Measurements from ENCODE around the gene TFEB. TPM values are rescaled to one million over a fixed set of nuclear protein-coding genes. Genes with fewer than 3 reads are reported as not detected.

Gene TFEB
- total and polyA plus RNA-seq, 4 donors = 10.4 to 35.2 (median 24.7) TPM

DNA sequence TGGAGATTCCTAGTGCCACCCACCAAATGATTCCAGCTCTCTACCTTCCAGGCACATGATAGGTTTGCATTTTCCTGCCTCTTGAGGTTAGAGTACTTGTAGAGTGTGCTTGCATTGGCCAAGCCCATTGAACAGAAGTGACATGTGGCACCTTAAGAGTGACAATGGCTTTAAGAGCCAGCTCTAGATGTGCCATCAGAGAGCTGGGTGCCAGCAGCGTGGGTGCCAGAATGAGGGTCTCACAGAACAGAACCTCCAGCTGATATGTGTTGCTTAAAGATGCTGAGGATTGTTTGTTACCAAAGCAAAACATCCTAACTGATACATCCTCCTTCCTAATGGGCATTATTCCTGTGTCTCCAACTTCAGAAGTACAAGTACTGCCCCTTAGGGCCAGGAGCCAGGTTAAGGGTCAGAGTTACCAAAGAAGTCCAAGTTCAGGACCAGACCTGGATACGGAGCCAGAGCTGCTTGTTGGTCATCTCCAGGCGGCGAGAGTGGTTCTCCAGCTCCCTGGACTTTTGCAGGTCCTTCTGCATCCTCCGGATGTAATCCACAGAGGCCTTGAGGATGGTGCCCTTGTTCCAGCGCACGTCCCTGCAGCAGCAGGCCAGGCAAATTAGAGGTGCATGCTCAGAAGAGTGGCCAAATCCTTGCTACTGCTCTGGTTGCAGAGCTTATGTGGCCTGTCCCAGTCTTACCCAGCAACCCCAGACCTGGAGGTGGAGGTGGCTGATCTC lies 49.6 kb downstream of the TFEB start:
- DNase-seq (ENCODE audit: low read depth in 4 of 6, low spot score in 6 of 6) = no peak
- H3K4me3 ChIP-seq (ENCODE audit: low read depth, low read length) = no peak overlapping the region
- H3K4me1 ChIP-seq (ENCODE audit: control insufficient read depth, insufficient read depth, low read length) = peaks cover 24% of the 10 kb centered on the region
- no peak overlapping the region for H3K27ac ChIP-seq (ENCODE audit: low read depth, low read length)
- peaks cover 2% of the 10 kb centered on the region for H3K27me3 ChIP-seq (ENCODE audit: control insufficient read depth, insufficient read depth, low read length)
- no peaks in the 10 kb centered on the region for H3K9me3 ChIP-seq (ENCODE audit: control insufficient read depth, insufficient read depth, low read length)
- peaks cover 37% of the 10 kb centered on the region for H3K36me3 ChIP-seq (ENCODE audit: control insufficient read depth, insufficient read depth, low read length)
- WGBS (ENCODE audit: insufficient coverage) = 90% methylated on average over 6 of the region's 7 CpGs

GRCh38 chr6:41684311-41685180 lies 50.9 kb downstream of the TFEB start:
- no peak overlapping the region for H3K4me3 ChIP-seq (ENCODE audit: low read depth, low read length)
- H3K4me1 ChIP-seq (ENCODE audit: control insufficient read depth, insufficient read depth, low read length) = peaks cover 24% of the 10 kb centered on the region
- 81% methylated on average over 24 of the region's 25 CpGs for WGBS (ENCODE audit: insufficient coverage)
- DNase-seq (ENCODE audit: low read depth in 4 of 6, low spot score in 6 of 6) = no peak
- peaks cover 32% of the 10 kb centered on the region for H3K36me3 ChIP-seq (ENCODE audit: control insufficient read depth, insufficient read depth, low read length)
- no peaks in the 10 kb centered on the region for H3K9me3 ChIP-seq (ENCODE audit: control insufficient read depth, insufficient read depth, low read length)
- H3K27ac ChIP-seq (ENCODE audit: low read depth, low read length) = no peak overlapping the region
- H3K27me3 ChIP-seq (ENCODE audit: control insufficient read depth, insufficient read depth, low read length) = peaks cover 2% of the 10 kb centered on the region

- DNase-seq (ENCODE audit: low read depth in 4 of 6, low spot score in 6 of 6) = peak in 4 of 6 donors; percentile 72 to 93 (median 82)
- Histone ChIP-seq H3K4me1 (ENCODE audit: control insufficient read depth, insufficient read depth, low read length) (peaks cover 24% of the 10 kb centered on the region), H3K9me3 (ENCODE audit: control insufficient read depth, insufficient read depth, low read length) (no peaks in the 10 kb centered on the region), H3K4me3 (ENCODE audit: low read depth, low read length) (peak overlapping the region; percentile 26), H3K27ac (ENCODE audit: low read depth, low read length) (no peak overlapping the region), H3K27me3 (ENCODE audit: control insufficient read depth, insufficient read depth, low read length) (no peaks in the 10 kb centered on the region), H3K36me3 (ENCODE audit: control insufficient read depth, insufficient read depth, low read length) (peaks cover 28% of the 10 kb centered on the region)
- WGBS (ENCODE audit: insufficient coverage) = 5% methylated on average over 34 of the region's 38 CpGs
Measured at GRCh38 chr6:41683523-41684310, 51.7 kb downstream of the TFEB start.

- Histone ChIP-seq H3K4me1 (ENCODE audit: control insufficient read depth, insufficient read depth, low read length) (peaks cover 24% of the 10 kb centered on the region), H3K36me3 (ENCODE audit: control insufficient read depth, insufficient read depth, low read length) (peaks cover 23% of the 10 kb centered on the region), H3K9me3 (ENCODE audit: control insufficient read depth, insufficient read depth, low read length) (no peaks in the 10 kb centered on the region), H3K27me3 (ENCODE audit: control insufficient read depth, insufficient read depth, low read length) (no peaks in the 10 kb centered on the region), H3K27ac (ENCODE audit: low read depth, low read length) (no peak overlapping the region), H3K4me3 (ENCODE audit: low read depth, low read length) (peak overlapping the region; percentile 26)
- WGBS (ENCODE audit: insufficient coverage) = 5% methylated on average over 18 of the region's 18 CpGs
- DNase-seq (ENCODE audit: low read depth in 4 of 6, low spot score in 6 of 6) = no peak
Measured at GRCh38 chr6:41683273-41683522, 52.2 kb downstream of the TFEB start.

- no peak overlapping the region for H3K27ac ChIP-seq (ENCODE audit: low read depth, low read length)
- H3K36me3 ChIP-seq (ENCODE audit: control insufficient read depth, insufficient read depth, low read length) = peaks cover 19% of the 10 kb centered on the region
- no peaks in the 10 kb centered on the region for H3K9me3 ChIP-seq (ENCODE audit: control insufficient read depth, insufficient read depth, low read length)
- 35% methylated on average over 27 of the region's 31 CpGs for WGBS (ENCODE audit: insufficient coverage)
- no peaks in the 10 kb centered on the region for H3K27me3 ChIP-seq (ENCODE audit: control insufficient read depth, insufficient read depth, low read length)
- peak in 2 of 6 donors; percentile 40 to 50 for DNase-seq (ENCODE audit: low read depth in 4 of 6, low spot score in 6 of 6)
- peak overlapping the region; percentile 26 for H3K4me3 ChIP-seq (ENCODE audit: low read depth, low read length)
- peaks cover 25% of the 10 kb centered on the region for H3K4me1 ChIP-seq (ENCODE audit: control insufficient read depth, insufficient read depth, low read length)
Measured at GRCh38 chr6:41682497-41683272, 52.7 kb downstream of the TFEB start.

DNA sequence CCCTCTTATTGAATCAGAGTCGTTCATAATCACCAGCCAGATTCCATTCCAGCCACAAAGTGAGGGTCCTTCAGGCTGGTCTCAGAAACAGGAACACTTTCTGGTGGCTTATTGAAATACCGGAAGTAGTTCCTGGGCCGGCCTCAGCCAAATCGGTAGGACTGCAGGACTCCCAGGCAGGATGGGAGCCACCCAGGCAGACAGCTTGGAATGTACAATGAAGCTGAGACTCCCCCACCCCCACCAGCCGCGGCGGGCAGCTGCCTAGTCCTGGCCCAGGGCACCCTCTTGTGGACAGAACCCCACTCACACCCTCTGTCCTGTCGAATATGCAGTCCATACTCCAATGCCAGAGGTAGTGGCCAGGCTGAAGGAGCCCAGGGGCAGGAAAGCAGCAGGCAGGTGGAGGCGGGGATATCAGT lies 53.3 kb downstream of the TFEB start:
- Histone ChIP-seq H3K36me3 (ENCODE audit: control insufficient read depth, insufficient read depth, low read length) (peaks cover 16% of the 10 kb centered on the region), H3K27ac (ENCODE audit: low read depth, low read length) (no peak overlapping the region), H3K27me3 (ENCODE audit: control insufficient read depth, insufficient read depth, low read length) (no peaks in the 10 kb centered on the region), H3K4me1 (ENCODE audit: control insufficient read depth, insufficient read depth, low read length) (peaks cover 31% of the 10 kb centered on the region), H3K9me3 (ENCODE audit: control insufficient read depth, insufficient read depth, low read length) (no peaks in the 10 kb centered on the region), H3K4me3 (ENCODE audit: low read depth, low read length) (no peak overlapping the region)
- WGBS (ENCODE audit: insufficient coverage) = 9% methylated on average over 4 of the region's 9 CpGs
- peak; percentile 63 to 94 (median 74) for DNase-seq (ENCODE audit: low read depth in 4 of 6, low spot score in 6 of 6)

GRCh38 chr6:41680182-41680965 lies 55.0 kb downstream of the TFEB start:
- Histone ChIP-seq H3K27ac (ENCODE audit: low read depth, low read length) (no peak overlapping the region), H3K4me3 (ENCODE audit: low read depth, low read length) (no peak overlapping the region), H3K9me3 (ENCODE audit: control insufficient read depth, insufficient read depth, low read length) (no peaks in the 10 kb centered on the region), H3K27me3 (ENCODE audit: control insufficient read depth, insufficient read depth, low read length) (no peaks in the 10 kb centered on the region), H3K4me1 (ENCODE audit: control insufficient read depth, insufficient read depth, low read length) (peaks cover 31% of the 10 kb centered on the region), H3K36me3 (ENCODE audit: control insufficient read depth, insufficient read depth, low read length) (peaks cover 12% of the 10 kb centered on the region)
- WGBS (ENCODE audit: insufficient coverage) = 67% methylated on average over 8 of the region's 11 CpGs
- DNase-seq (ENCODE audit: low read depth in 4 of 6, low spot score in 6 of 6) = no peak

DNA sequence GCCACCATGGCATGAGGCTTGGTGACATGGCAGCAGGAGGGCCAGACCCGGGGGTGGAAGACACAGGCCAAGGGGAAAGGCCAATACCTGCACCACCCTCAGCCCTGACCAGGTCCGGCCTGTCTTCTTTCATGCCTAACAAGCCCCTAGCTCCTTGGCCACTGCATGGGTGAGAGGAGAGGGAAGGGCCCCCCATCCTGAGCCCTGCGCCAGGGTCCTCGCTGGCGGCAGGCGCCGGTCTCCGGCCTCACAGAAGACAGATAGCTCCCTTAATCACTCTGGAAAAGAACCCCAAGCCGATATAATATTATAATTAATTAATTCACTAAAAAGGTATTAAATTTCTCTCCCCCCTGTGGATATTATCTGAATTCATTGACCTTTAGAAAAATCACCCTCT lies 55.7 kb downstream of the TFEB start:
- H3K4me1 ChIP-seq (ENCODE audit: control insufficient read depth, insufficient read depth, low read length) = peaks cover 35% of the 10 kb centered on the region
- DNase-seq (ENCODE audit: low read depth in 4 of 6, low spot score in 6 of 6) = no peak
- H3K36me3 ChIP-seq (ENCODE audit: control insufficient read depth, insufficient read depth, low read length) = peaks cover 9% of the 10 kb centered on the region
- no peak overlapping the region for H3K27ac ChIP-seq (ENCODE audit: low read depth, low read length)
- H3K4me3 ChIP-seq (ENCODE audit: low read depth, low read length) = no peak overlapping the region
- no peaks in the 10 kb centered on the region for H3K9me3 ChIP-seq (ENCODE audit: control insufficient read depth, insufficient read depth, low read length)
- WGBS (ENCODE audit: insufficient coverage) = no CpG with 5 or more reads among the region's 9 CpGs
- H3K27me3 ChIP-seq (ENCODE audit: control insufficient read depth, insufficient read depth, low read length) = no peaks in the 10 kb centered on the region

Measured in spinal cord (tissue), 10 donors.